Prostate gland (tissue), 2 donors: ENCODE data around the gene GSE1. TPM values are rescaled to one million over a fixed set of nuclear protein-coding genes. Genes with fewer than 3 reads are reported as not detected.

Experiments
- DNase-seq: peaks from one replicate; pipeline ENCODE4 v3.0.0-alpha.2; 2019; ENCODE audit warnings: low spot score
- H3K27ac ChIP-seq, 2 donors: fragments of 200-600 bp; sonication (generic); 2 replicates each; pipeline ENCODE4 v1.5.1; 2017 to 2019
- H3K27me3 ChIP-seq: fragments of 200-600 bp; sonication (generic); replicated peaks from 2 replicates; pipeline ENCODE4 v1.5.1; 2019; ENCODE audit not compliant: insufficient read depth
- H3K36me3 ChIP-seq, 2 donors: fragments of 200-600 bp; sonication (generic); 1 replicate in 1 of 2; 2 replicates in 1 of 2; pipeline versions ENCODE4 v1.5.1 to v1.8.1; 2017 to 2019
- H3K4me1 ChIP-seq: fragments of 200-600 bp; sonication (generic); replicated peaks from 2 replicates; pipeline ENCODE4 v1.5.1; 2019
- H3K4me3 ChIP-seq, 2 donors: fragments of 200-600 bp; sonication (generic); 2 replicates each; pipeline ENCODE4 v1.5.1; 2017 to 2019
- H3K9me3 ChIP-seq: fragments of 200-600 bp; sonication (generic); 2 replicates; pipeline ENCODE4 v1.5.1; 2017
- POLR2A ChIP-seq: fragments of 450-650 bp; IDR thresholded peaks from one replicate; pipeline ENCODE4 v1.6.1; 2016; ENCODE audit warnings: antibody characterized with exemption, mild to moderate bottlenecking
- POLR2AphosphoS5 ChIP-seq: sonication (generic); formaldehyde crosslinking; IDR thresholded peaks from one replicate; pipeline ENCODE4 v1.6.1; 2017; ENCODE audit warnings: antibody characterized with exemption
- WGBS: methylation state at CpG from one replicate; pipeline ENCODE4 v1.1.5; 2018; 5-methylcytosine and 5-hydroxymethylcytosine counted together
- intact Hi-C: fragments of 100-400 bp; cut with DNase I; formaldehyde crosslinking; loops from one replicate; pipeline ENCODE4 v1.14.2; 2022
- total RNA-seq, 2 donors: library from RNA; depleted of rRNA; stranded (reverse); fragments of >200 nt; gene quantifications; one replicate each; pipeline ENCODE4 v1.1.0, GENCODE V29; 2016
- TF ChIP-seq, protein P1 (sequence below), 4 experiments: fragments of 200-600 bp in 2 of 4; fragments of 450-650 bp in 2 of 4; sonication (generic) in 2 of 4; IDR thresholded peaks; 1 replicate in 3 of 4; 2 replicates in 1 of 4; pipeline ENCODE4 v1.5.1; 2016 to 2019; ENCODE audit warnings: antibody characterized with exemption in 4 of 4, mild to moderate bottlenecking in 2 of 4, moderate library complexity in 2 of 4

Gene GSE1
- total RNA-seq, 2 donors from 2014 or later: 41.4 to 146 TPM

DNA sequence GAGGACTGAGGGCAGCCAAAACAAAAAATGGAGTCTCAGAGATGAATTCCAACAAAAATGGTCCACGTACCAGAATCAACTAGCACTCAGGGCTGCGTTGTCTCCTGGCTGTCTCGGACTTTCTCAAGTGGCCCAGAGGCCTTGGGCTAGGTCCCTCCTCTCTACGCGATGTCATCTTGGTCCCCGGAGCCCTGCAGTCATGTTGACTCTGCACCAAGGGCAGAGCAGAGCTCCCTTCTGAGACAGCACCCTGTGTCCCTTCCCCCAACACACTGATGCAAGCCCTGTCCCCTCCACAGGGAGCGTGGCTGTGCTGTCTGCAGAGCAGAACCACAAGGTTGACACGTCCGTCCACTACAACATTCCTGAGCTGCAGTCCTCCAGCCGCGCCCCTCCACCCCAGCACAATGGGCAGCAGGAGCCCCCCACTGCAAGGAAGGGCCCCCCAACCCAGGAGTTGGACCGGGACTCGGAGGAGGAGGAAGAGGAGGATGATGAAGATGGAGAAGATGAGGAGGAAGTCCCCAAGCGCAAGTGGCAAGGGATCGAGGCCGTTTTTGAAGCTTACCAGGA, 54.8 kb downstream of the GSE1 start:
- intact Hi-C loops: no loop called here
- no peaks in the 10 kb centered on the region for H3K4me1 ChIP-seq
- no peak overlapping the region for H3K27ac ChIP-seq
- 83% methylated on average over 16 of the region's 16 CpGs for WGBS
- no peaks in the 10 kb centered on the region for H3K9me3 ChIP-seq
- no peak overlapping the region for H3K4me3 ChIP-seq
- TF ChIP-seq POLR2A: no peak
- TF ChIP-seq POLR2AphosphoS5: no peak
- TF ChIP-seq, protein P1, sequence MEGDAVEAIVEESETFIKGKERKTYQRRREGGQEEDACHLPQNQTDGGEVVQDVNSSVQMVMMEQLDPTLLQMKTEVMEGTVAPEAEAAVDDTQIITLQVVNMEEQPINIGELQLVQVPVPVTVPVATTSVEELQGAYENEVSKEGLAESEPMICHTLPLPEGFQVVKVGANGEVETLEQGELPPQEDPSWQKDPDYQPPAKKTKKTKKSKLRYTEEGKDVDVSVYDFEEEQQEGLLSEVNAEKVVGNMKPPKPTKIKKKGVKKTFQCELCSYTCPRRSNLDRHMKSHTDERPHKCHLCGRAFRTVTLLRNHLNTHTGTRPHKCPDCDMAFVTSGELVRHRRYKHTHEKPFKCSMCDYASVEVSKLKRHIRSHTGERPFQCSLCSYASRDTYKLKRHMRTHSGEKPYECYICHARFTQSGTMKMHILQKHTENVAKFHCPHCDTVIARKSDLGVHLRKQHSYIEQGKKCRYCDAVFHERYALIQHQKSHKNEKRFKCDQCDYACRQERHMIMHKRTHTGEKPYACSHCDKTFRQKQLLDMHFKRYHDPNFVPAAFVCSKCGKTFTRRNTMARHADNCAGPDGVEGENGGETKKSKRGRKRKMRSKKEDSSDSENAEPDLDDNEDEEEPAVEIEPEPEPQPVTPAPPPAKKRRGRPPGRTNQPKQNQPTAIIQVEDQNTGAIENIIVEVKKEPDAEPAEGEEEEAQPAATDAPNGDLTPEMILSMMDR (IDR thresholded peaks at IDR 0.05): no peak
- no peaks in the 10 kb centered on the region for H3K27me3 ChIP-seq
- H3K36me3 ChIP-seq: peaks cover 3 to 40% of the 10 kb centered on the region in 2 donors
- DNase-seq: no peak

DNA sequence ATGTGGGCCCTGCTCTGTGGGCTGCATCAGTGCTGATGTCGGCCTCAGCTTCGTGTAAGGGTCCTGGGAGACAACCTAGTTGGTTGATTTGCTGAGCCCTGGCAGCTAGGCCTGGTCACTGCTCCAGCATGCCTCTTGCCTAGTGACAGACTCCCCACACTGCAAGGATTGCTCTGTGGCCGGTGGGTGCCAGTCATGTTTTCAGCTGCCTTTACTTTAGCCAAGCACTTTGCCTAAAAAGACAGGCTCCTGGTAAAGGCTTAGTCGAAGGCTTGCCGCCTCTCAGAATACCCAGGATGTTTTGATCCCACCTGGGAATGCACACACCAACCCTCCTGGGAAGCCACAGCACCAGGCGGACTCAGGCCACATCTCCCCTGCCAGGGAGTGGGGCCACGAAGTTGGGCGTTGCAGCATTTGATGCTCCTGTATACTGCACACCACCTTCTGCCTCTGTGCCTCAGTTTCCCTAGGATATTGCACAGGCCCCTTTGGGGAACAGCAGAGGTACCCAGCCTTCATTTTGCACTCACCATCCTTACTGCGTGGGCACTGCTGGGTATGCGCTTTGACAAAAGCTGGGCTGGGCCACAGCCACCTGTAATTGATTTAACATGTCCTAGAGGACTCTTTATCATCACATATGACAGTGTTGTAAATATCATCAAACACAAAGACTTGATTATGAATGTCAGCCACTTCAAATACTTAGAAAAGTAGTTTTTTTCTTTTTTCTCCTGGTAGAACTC, 55.7 kb downstream of the GSE1 start:
- no peaks in the 10 kb centered on the region for H3K9me3 ChIP-seq
- H3K4me3 ChIP-seq: no peak overlapping the region
- H3K4me1 ChIP-seq: peaks cover 6% of the 10 kb centered on the region
- intact Hi-C loops: no loop called here
- H3K27me3 ChIP-seq: no peaks in the 10 kb centered on the region
- WGBS: 97% methylated on average over 10 of the region's 10 CpGs
- H3K36me3 ChIP-seq: peaks cover 0 to 31% of the 10 kb centered on the region in 2 donors
- DNase-seq: no peak
- no peak overlapping the region for H3K27ac ChIP-seq
- TF ChIP-seq POLR2A (no peak), POLR2AphosphoS5 (no peak)
- TF ChIP-seq, protein P1 (IDR thresholded peaks at IDR 0.05): no peak

DNA sequence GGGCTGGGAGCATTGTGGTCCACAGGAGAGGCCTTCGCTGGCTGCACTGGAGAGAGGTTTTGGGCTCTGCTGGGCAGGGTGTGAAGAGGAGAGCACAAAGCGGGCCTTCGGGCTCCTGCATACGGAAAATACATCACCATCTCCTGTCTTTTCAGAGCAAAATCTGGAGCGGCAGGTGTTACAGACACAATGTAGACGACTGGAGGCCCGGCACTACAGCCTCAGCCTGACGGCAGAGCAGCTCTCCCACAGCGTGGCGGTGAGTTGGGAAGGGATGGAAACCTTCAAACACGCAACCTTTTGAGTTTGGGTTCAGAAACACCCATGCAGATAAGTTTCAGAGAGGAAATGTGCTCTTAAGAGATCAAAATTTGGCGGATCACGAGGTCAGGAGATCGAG, 57.7 kb downstream of the GSE1 start:
- H3K4me3 ChIP-seq: no peak overlapping the region
- peaks cover 15% of the 10 kb centered on the region for H3K4me1 ChIP-seq
- H3K9me3 ChIP-seq: no peaks in the 10 kb centered on the region
- TF ChIP-seq POLR2A (no peak), POLR2AphosphoS5 (no peak)
- TF ChIP-seq, protein P1 (IDR thresholded peaks at IDR 0.05): no peak
- 97% methylated on average over 14 of the region's 14 CpGs for WGBS
- no peak overlapping the region for H3K27ac ChIP-seq
- H3K27me3 ChIP-seq: no peaks in the 10 kb centered on the region
- intact Hi-C loops: loop anchor here (5.0 kb wide), 1 partner anchor 46 kb away; no protein-coding TSS in a partner anchor
- DNase-seq: no peak
- peaks cover 0 to 11% of the 10 kb centered on the region in 2 donors for H3K36me3 ChIP-seq

DNA sequence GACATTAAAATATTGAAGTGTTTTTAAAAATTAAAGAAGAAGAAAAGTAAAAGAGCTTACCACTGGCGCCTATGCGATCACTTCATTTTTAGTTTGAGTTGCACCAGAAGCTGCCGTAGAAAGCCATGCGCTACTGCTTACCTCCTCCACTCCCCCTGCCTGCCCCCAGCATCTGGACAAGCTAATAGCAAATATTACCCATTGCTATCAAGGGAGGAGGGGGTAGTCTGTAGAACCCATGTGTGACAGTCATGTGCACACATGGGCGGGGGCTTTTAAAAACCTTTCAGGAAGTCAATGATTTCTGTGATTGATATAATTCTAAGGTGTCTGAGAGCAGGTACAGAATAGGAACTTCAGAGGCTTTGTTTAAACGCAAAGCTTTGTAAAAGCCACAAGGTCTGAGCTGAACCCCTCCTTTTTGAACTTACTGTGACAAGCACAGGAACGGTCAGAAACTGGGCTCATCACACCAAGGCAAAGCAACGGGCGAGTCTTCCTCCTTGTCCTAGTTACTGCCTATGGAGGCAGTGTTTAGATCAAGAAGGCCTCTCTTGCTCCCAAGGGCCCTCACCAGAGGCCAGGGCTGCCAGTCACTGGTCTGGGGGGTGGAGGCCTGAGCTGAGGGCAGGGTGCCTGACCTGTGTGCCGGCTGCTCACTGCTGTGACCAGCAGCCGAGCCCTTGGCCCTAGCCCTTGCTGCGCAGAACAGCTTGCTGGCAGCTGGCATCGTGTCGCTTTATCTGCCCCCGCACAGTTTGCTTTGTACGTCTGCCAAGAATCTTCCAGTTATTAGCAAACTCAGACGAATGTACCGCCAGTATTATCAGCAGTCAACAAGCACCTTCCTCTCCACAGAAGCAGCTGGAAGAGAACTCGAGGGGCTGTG, 60.7 kb downstream of the GSE1 start:
- intact Hi-C loops: loop anchor here (5.0 kb wide), 1 partner anchor 44 kb away; no protein-coding TSS in a partner anchor
- Histone ChIP-seq H3K27me3 (no peaks in the 10 kb centered on the region), H3K36me3 (peaks cover 0 to 9% of the 10 kb centered on the region in 2 donors), H3K9me3 (no peaks in the 10 kb centered on the region), H3K4me1 (peaks cover 15% of the 10 kb centered on the region), H3K27ac (peak overlapping the region; percentile 71 to 72), H3K4me3 (no peak overlapping the region)
- 36% methylated on average over 19 of the region's 19 CpGs for WGBS
- DNase-seq: peak; percentile 83
- TF ChIP-seq, protein P1 (IDR thresholded peaks at IDR 0.05): no peak
- peak; percentile 81 for TF ChIP-seq POLR2AphosphoS5
